GM18861 (cell line): Measurements from ENCODE around the gene PPT2.

ENCODE experiments used
- ATAC-seq: cut with Tn5 transposase; IDR thresholded peaks from one replicate; pipeline ENCODE4 v1.9.1; 2021; ENCODE audit not compliant: unreplicated experiment

PPT2 gene, protein sequence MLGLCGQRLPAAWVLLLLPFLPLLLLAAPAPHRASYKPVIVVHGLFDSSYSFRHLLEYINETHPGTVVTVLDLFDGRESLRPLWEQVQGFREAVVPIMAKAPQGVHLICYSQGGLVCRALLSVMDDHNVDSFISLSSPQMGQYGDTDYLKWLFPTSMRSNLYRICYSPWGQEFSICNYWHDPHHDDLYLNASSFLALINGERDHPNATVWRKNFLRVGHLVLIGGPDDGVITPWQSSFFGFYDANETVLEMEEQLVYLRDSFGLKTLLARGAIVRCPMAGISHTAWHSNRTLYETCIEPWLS

DNA sequence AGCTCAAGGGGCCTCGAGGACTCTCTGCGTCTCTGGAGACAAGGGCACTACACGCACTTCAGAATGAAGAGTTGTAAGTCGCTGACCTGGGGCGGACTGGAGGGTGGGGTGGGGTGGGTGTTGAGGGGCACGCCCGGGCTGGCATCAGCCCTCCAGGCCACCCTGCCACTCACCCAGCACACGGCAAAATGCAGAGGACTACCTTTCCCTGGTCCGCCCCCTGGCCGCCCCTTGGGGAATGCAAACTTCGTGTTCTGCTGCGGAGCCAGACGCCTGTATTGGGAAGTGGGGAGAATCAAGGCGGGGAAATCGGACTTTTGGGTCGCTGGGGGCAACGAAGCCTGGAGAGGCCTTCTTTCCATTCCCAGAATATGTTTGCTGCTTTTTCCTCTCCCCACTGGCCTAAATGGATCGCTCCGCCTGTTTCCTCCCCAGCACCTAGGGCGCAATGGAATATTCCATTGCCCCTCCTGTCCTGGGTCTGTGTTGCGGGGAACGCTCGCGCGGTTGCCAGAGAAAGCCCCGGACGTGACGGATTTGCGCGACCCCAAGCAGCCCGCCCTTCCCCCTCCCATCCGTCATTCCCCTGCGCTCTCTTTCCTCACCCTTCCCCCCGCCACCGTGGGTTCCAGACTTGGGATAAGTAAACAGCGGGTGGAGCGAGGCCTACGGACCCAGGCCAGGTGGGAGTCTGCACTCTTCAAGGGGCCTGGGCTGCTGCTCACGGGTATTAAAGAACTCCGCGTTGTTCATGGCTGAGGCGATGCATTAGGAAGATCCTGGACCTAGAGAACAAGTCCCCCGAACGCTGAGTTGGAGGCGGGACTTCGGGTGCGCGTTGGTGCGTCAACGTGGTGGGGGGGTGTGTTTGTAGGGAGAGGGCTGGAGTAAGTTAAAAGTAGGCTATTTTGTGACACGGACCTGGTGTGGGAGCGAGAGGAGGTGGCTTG, at the start of gene PPT2:
Gene PPT2, plus strand, starts transcription at position 578 of the 950 bp plus-strand sequence. CDS start 454 bp downstream, outside the sequence.
- no peak for ATAC-seq

DNA sequence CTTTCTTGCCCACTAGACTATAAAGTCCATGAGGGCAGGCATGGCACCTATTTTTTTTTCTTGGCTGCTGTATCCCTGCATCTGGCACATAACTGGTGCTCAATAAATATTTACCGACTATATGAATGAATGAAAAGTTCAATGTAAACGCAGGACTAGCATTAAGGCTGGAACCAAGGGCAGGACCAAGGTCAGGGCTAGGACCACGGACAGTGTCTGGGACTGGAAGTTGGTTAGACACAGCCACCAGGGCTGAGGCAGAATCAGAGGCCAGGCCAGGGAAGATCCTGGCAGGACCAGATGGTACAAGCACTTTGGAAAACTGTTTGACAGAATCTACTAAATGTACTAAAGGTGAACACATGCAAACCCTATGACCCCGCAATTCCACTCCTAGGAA, 48.5 kb upstream of the PPT2 start:
- no peak for ATAC-seq

DNA sequence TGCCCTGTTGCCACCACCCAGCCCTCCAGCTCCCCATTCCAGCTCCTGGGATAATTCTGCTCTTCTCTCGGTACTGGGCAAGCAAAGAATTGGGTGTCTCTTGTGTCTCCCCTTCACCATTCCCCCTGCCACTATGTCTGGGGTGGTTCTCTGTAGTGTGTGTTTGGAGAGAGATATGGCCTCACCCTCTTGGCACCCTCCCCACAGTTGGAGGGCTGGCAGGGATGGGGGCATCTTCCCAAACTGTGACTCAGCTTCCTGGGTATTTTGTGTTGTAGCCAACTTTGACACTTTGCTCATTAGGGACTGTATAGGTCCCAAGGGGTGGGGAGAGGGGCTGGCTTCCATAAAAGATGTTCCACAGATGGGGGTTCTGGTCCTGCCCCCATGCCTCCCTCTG, 46.5 kb upstream of the PPT2 start:
- no peak for ATAC-seq

DNA sequence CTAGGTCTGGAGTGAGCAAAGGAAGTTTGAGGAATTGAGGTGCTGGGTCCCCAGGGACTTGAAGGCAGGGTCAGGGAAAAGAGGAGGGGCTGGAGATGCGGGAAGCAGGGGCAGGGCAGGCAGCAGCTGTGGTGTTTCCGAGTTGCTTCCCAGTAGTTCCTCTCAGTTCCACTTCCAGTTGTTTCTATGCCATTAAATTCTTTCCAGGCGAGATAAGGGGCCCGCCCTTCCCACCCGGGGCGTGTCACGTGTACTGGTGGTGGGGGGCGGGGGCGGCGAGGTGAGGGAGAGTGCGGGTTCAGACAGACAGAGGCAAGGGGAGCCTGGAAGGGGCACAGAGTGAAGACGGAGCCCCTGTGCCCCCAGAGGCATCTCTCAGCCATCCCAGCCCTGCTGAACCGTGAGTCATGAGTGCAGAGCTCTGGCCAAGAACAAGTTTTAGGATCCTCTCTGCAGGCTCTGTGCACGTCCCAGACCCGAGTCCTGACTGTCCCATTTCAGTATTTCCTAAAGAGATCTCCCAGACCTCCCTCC, 45.8 kb upstream of the PPT2 start:
- ATAC-seq, result no peak

DNA sequence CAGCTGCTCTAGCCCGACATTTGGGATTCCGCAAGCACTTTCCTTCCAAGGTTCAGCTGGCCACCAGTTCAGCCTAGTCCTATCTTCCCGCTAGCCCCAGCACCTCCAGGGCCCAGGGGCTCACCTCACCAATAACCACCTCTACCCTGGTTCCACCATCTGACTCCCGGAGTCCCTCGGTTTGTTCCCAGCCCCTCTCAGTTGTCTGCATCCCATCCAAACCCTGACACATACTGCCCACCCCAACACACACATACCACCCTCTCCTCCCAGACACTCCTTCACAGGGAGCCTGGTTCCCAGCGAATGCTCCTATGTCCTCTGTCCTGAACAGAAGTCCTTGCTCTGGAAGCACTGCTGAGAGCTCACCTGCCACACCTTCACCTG, 45.2 kb upstream of the PPT2 start:
- ATAC-seq, result no peak

DNA sequence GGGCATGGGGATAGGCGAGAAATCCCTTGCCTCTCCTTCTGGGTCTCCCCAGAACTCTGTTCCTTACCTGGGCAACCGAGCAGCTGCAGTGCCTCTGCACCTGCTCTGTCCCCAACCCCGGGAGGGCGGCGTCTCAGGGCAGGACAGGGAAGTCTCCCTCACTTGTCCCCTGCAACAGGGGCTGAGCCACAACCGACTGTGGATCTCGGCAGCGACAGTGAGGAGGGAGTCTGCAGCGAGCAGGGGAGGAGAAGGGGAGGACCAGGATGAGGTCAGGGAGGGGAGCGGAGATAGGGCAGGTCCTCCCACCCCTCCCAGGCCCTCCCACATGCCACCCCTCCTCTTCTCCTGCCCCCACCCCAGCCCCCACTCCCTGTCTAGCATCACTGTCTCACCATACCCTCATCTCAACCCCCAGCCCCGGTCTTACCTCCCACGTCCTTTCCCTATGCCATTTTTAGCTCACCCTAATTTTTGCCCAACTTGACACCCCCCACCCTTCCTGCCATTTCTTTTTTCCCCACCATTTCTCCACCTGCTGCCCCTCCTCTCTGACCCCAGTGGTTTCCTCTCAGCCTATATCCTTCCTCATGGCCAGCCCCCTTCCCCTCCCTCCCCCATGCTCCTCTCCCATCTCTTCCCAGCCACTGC, 44.7 kb upstream of the PPT2 start, which contains the start of gene TNXB:
Gene TNXB, minus strand, starts transcription at position 225 of the 651 bp plus-strand sequence. CDS start 11,140 bp downstream, outside the sequence.
- ATAC-seq, result no peak

DNA sequence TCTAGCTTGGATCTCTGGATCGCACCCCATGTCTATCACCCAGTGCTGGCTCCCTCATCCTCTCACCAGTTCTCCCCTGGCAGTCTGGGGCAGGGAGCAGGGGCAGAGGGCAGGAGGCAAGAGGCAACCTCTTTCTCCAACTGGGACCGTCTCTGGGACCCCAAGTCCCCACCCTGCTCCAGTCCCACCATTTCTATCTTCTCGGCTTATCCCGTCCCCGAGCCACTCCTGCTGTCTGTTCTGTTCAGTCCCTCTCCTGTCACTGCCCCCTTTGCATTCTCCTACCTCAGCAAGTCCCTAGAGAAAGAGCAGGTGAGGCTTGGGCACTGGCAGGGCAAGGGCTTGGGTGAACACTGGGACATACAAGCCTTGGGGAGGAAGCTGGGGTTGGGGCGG, 44.2 kb upstream of the PPT2 start:
- ATAC-seq, result no peak

DNA sequence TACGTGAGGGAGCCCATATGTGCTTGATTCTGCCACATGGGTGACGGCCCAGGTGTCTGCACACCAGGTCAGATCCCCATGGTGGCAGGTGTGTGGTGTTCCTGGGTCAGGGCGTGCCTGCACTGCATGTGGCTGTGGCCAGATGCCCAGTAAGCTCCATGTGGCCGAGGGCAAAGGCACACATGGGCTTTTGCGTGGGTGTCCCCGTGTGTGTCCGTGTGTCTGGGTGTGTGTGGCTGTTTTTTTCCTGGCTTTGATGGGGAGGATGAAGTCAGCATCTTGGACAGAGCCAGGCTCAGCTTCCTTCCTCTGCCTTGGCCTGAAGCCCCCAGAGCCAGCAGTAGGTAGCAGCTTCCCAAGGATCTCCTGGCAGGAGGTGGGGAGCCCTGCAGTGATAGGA, 43.3 kb upstream of the PPT2 start:
- ATAC-seq, result no peak

DNA sequence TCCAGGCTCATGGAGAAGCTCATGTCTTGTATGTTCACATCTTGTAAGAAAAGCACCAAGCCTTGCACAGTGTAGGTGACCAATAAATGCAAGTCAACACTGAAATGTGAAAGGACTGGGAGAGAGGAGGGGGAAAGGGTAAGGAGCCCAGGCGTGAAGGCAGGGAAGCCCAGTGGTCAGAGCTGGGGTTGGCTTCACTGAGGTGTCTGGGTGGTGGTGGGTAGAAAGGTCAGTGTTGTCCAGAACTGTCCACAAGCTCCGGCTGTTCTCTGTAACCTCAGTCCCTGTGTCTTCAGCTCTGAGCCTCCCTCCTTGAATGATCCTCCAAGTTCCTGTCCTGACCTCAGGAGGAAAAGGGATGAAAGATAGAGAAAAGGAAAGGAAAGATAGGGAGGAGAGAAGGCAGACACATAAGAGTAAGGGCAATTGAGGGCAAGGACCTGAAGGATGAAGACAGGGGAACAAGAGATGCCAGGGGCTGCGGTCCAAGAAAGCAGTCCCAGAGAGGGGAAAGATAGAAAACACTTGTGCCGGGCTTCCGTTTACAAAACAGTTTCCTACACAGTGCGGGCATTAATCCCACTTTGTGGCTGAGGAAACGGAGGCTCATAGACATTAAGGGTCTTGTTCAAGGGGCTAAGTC, 42.4 kb upstream of the PPT2 start:
- ATAC-seq, result no peak

DNA sequence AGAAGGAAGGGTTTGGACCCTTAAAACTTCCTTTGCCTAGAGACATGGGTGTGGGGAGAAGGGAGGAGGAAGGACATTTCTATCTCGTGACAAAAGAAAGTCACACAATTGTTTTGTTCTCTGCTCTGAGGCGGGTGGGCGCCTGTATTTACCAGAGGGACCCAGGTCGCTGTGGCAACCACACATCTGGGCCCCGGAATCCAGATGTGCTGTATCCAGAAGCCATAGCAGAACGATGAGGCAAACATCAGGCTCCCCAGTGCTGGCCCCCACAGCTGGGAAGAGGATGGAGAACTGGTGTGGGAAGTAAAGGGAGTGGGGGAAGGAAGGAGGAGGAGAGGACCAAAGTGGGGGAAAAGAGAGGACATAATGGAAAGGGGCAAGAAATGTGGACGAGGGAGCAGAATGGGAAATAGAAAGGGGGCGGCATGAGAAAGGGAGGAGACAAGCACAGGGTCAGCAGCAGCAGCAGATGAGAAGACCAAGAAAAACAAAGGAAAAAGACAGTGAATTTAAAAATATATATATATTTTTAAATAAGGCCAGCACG, 41.4 kb upstream of the PPT2 start:
- no peak for ATAC-seq

DNA sequence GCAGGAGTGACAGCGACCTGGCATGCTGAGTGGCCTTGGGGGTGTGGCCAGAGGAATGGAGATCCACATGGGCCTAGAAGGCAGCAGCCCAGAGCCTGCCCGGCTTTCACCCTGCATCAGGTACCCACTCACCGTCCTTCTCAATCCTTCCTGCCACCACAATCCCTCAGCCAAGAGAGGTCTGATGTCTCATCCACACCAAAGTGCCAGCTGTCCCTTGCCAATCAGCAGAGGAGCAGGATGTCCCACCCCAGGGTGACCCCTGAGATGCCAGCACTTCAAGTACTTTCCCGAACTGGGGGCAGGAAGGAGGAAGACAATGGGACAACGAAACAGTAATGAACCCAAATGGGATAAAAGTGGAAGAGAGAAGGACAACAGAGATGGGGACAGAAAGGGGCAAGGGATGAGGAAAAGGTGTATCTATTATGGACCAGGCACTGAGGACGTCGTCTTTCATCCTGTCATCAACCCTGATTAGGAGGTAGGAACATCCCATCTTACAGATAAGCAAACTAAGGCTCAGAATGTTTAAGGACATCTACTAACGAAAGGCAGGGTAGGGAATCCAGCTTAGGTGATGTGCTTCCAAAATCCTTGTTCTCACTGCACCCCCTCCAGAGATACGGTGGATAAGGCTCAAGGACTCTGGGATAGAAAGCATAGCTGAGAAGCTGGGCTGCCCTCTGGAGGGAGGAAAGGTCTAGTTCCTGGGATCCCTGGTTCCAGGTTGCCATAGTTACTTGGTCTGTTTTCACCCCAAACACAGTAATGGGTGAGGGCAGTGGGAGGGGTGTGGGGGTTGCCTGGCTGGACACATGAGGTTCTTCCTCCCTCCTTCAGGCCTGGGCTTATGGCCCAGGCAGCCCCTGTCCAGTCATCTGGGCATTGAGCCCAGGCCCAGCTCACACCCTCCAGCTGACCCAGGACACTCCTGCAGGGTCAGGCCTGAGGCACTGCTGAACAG, 40.3 kb upstream of the PPT2 start:
- ATAC-seq, result no peak

DNA sequence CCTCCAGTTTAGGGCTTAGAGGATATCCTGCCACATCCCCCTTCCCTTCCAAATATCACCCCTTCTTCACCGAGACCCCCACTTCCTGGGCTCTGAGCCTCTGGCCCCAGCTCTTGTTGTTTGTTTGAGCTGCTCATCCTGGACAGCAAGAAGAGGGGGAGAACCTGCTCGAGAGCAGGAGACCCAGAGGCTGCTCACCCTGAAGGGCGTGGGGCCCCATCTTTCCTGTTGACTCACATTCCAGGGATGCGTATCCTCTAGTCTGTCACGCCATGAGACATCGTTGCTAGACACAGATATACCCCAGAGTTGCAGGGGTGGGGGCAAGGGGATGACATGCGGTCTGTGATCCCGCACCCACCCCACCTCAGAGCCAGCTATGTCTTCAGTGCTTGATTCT, 39.1 kb upstream of the PPT2 start:
- no peak for ATAC-seq

DNA sequence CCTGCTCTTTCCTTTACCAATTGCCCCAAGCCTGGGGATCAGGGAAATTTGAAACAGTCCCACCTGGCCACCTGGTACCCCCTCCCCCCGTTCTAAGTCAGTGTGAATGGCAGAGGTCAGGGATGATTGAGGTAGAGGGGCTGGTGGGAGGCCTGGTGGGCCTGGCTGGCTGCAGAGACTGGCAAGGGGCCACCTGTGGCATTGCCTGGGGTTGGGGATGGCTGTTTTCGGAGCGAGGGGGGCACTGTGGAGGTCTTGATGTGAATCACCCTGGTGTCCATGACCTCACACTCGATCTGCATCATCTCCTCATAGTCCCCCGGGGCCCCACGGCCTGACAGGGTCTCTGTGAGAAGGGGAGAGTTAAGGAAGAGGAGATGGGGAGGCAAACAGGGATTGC, 38.3 kb upstream of the PPT2 start:
- no peak for ATAC-seq

DNA sequence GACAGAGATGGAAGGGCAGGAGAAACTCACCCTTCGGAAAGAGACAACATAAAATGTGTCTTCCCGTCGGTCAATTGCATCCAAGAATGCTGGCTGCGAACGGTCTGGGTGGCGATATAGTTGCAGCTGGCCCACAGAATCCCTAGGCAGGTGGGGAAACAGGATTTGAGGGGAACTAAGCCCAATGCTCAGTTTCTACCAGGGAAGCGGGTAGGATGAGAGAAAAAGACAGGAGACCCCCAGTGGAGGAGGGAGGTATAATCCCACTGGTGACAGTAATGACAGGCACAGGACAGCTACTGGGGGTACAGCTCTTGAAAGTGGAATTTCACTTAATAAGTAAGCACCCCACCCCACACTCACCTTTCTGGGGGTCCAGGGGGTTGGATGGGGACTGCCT, 37.3 kb upstream of the PPT2 start:
- ATAC-seq, result no peak

DNA sequence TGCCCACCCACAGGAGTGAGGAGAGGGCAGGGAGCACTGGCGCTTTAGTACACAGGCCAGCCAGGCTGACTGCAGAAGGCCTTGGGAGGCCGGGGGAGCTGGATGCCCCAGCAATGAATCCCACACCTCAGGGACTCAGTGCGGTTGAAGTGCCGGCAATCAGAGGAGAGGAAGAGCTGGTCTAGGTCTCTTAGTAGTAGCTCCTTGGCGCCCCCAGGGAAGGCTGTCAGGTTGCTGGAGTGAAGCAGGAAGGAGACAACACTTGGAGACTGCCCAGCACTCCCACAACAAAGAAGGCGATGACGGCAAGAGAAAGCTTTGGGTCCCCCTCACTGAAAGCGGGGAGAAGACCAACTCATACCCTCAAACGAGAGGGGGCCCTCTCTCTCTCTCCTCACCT, 36.5 kb upstream of the PPT2 start:
- ATAC-seq, result no peak

DNA sequence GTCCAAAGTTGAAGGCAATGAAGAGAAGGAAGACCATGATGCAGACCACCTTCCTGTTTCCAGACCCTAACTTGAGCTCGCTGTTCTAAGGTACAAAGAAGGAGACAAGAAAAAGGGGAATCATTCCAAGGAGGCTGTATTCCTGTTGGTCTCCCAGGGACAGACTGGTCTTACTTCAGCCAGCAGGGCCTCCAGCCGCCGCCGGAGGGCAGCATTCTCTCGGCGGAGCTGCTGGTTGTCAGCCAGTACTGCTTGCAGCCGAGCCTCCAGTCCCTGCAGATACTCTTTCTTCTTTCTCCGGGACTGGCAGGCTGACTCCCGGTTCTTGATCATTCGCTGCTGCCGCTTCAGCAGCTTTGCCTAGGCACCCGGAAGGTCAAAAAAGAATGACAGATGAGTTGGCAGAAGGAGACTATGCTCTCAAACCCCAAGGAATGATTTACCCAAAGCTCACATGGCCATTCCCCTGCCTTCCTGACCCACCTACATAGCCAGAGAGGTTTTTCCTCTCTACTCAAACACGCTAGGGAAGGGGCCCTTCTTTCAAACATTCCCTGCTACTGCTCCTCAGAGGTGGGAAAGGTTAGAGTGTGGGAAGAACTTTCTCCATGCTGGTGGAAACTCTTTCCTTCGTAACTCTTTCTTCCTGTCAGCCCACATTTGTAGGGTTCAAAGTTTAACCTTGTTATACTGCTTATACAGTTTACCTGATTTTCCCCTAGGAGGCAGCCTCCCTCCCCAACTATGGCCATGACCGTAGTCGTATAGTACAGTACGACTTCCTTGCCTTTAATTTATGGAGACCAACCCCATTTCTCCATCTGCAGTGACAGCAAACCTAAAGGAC, 34.9 kb upstream of the PPT2 start:
- no peak for ATAC-seq

DNA sequence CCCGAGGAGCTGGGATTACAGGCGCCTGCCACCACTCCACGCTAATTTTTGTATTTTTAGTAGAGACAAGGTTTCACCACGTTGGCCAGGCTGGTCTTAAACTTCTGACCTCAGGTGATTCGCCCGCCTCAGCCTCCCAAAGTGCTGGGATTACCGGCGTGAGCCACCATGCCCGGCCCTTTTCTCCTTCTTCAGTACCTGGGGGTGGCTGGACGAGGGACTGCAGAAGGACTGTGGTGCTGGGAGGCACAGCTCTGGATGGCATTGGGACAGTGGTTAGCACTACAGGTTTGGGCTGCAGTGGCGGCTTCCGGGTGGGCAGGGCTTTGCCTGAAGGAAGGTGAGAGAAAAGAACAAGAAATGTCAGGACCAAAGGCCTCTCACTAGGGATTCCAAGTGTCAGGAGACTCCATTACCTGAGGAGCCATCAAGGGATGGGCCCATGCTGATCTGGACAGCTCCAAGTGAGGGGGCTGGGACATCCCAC, 33.3 kb upstream of the PPT2 start:
- no peak for ATAC-seq

DNA sequence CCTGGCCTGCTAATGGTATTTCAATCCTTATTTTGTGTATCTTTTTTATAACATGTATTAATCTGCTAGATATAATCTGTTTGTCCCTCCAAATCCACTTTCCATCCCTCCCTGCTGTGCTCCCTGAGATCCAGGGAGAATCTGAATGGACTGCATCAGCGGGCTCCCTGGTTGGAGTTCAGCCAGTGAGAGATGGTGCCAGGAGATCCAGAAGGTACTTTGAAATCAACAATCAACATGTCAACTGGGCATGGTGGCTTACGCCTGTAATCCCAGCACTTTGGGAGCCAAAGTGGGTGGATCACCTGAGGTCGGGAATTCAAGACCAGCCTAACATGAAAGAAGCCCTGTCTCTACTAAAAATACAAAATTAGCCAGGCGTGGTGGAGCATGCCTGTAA, 30.3 kb upstream of the PPT2 start:
- no peak for ATAC-seq
